Astrocyte (in vitro differentiated cells and primary cell): ENCODE measurements around the gene LAMA4. TPM values are rescaled to one million over a fixed set of nuclear protein-coding genes. Genes with fewer than 3 reads are reported as not detected.

Source experiments
- DNase-seq: peaks from one replicate; pipeline ENCODE4 v3.0.0-alpha.2; 2010; ENCODE audit warnings: low read depth
- FAIRE-seq: peaks from 2 replicates; lab custom pipeline; 2011; peaks lifted over from hg19 to GRCh38; lab: Jason Lieb, UNC
- H2AFZ ChIP-seq: 2 replicates; pipeline ENCODE4 v1.6.0; 2012; ENCODE audit warnings: low read depth, low read length, inconsistent platforms
- H3K27ac ChIP-seq: 2 replicates; pipeline ENCODE4 v1.5.1; 2011; ENCODE audit warnings: low read depth, low read length, inconsistent platforms
- H3K27me3 ChIP-seq: 2 replicates; pipeline ENCODE4 v1.6.0; 2011; ENCODE audit warnings: low read length, inconsistent platforms; ENCODE audit not compliant: insufficient read depth
- H3K36me3 ChIP-seq: 2 replicates; pipeline ENCODE4 v1.5.1; 2011; ENCODE audit warnings: low read length, inconsistent platforms; ENCODE audit not compliant: insufficient read depth
- H3K4me1 ChIP-seq: 2 replicates; pipeline ENCODE4 v1.5.1; 2011; ENCODE audit warnings: low read length, inconsistent platforms; ENCODE audit not compliant: insufficient read depth
- H3K4me2 ChIP-seq: 2 replicates; pipeline ENCODE4 v1.6.0; 2012; ENCODE audit warnings: low read length, inconsistent platforms
- H3K4me3 ChIP-seq: 2 replicates; pipeline ENCODE4 v1.5.1; 2011; ENCODE audit warnings: low read depth, mild to moderate bottlenecking, low read length, inconsistent platforms; ENCODE audit not compliant: insufficient read depth
- H3K79me2 ChIP-seq: 2 replicates; pipeline ENCODE4 v1.6.0; 2012; ENCODE audit warnings: mild to moderate bottlenecking, low read length, inconsistent platforms; ENCODE audit not compliant: insufficient read depth
- H3K9ac ChIP-seq: 2 replicates; pipeline ENCODE4 v1.6.0; 2012; ENCODE audit warnings: mild to moderate bottlenecking, low read length, inconsistent platforms
- H3K9me3 ChIP-seq: 2 replicates; pipeline ENCODE4 v1.5.1; 2012; ENCODE audit warnings: low read depth, mild to moderate bottlenecking, low read length, inconsistent platforms; ENCODE audit not compliant: insufficient read depth
- H4K20me1 ChIP-seq: 2 replicates; pipeline ENCODE4 v1.6.0; 2012; ENCODE audit warnings: low read length, inconsistent platforms; ENCODE audit not compliant: insufficient read depth
- H3K27ac Mint-ChIP-seq: one replicate; pipeline ENCODE4 v1.8.0; 2021; ENCODE audit warnings: mild to moderate bottlenecking, mixed read lengths; ENCODE audit not compliant: unreplicated experiment
- H3K27me3 Mint-ChIP-seq: one replicate; pipeline ENCODE4 v1.8.0; 2021; ENCODE audit warnings: low read depth, mixed read lengths; ENCODE audit not compliant: unreplicated experiment
- H3K36me3 Mint-ChIP-seq: one replicate; pipeline ENCODE4 v1.8.0; 2021; ENCODE audit warnings: low read depth, mixed read lengths; ENCODE audit not compliant: unreplicated experiment
- H3K4me1 Mint-ChIP-seq: one replicate; pipeline ENCODE4 v1.8.0; 2021; ENCODE audit warnings: low read depth, mixed read lengths; ENCODE audit not compliant: unreplicated experiment
- H3K4me3 Mint-ChIP-seq: one replicate; pipeline ENCODE4 v1.8.0; 2021; ENCODE audit warnings: mild to moderate bottlenecking, moderate library complexity, mixed read lengths; ENCODE audit not compliant: unreplicated experiment
- H3K9me3 Mint-ChIP-seq: one replicate; pipeline ENCODE4 v1.8.0; 2021; ENCODE audit warnings: mild to moderate bottlenecking, mixed read lengths; ENCODE audit not compliant: unreplicated experiment
- CTCF ChIP-seq: IDR thresholded peaks from 2 replicates; pipeline ENCODE4 v1.5.1; 2011; ENCODE audit warnings: low read depth, mild to moderate bottlenecking, inconsistent platforms, low read length, moderate library complexity; ENCODE audit not compliant: insufficient read depth
- EZH2 ChIP-seq: IDR thresholded peaks from 2 replicates; pipeline ENCODE4 v1.6.1; 2012; ENCODE audit warnings: mild to moderate bottlenecking, low read length, inconsistent platforms; ENCODE audit not compliant: insufficient read depth
- total RNA-seq: library from RNA; stranded (reverse); gene quantifications from 2 replicates; pipeline ENCODE4 v1.2.1, GENCODE V29; 2021

The LAMA4 gene
- total RNA-seq, 1 donor from 2014 or later: 2.0 TPM

DNA sequence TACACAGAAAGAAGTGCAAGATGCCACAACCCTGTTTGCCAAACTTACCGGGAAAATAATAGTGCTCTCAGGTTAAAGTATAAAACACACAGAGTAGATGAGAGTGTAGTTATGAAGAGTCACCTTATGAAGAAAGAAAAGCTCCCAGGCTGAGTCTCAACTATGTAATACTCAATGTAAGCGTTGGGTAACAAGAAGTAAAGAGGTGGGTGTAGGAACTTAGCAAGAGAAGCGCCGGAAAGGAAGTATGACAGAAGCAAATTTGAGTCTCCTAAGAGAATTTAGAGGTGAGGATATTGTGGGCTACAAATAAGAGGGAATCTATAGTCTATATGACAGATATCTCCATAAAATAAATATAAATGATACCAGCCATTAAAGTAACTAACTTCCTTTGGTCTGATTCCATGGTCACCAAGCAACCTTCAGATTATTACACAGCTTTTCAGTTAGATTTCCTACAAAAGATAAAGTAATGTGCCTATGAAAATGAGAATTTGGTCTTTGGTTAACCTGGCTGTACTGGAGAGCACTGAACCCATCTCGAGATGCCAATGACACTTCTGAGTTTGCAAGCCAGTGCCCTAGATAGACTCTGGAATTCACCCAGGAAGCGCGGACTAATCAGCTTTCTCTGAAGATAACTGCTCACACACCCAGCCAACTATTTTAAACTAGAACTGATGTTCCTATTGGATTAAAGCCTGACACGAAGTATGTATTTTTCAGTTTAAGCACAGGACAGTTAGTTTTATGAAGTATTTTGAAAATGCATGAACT is 168.9 kb downstream of the LAMA4 start:
- Histone ChIP-seq H3K4me3 (no peak overlapping the region), H3K79me2 (no peaks in the 10 kb centered on the region), H3K9ac (no peak overlapping the region), H3K27me3 (no peaks in the 10 kb centered on the region), H3K36me3 (peaks cover 3% of the 10 kb centered on the region), H2AFZ (no peak overlapping the region), H3K27ac (no peak overlapping the region), H3K9me3 (no peaks in the 10 kb centered on the region), H3K4me1 (peaks cover 3% of the 10 kb centered on the region), H3K4me2 (no peak overlapping the region), H4K20me1 (no peaks in the 10 kb centered on the region)
- no peak overlapping the region for H3K27ac Mint-ChIP-seq
- peaks cover 5% of the 10 kb centered on the region for H3K36me3 Mint-ChIP-seq
- no peaks in the 10 kb centered on the region for H3K27me3 Mint-ChIP-seq
- DNase-seq: no peak
- H3K4me1 Mint-ChIP-seq: peaks cover 3% of the 10 kb centered on the region
- no peaks in the 10 kb centered on the region for H3K9me3 Mint-ChIP-seq
- no peak for TF ChIP-seq CTCF
- TF ChIP-seq EZH2: no peak
- H3K4me3 Mint-ChIP-seq: no peak overlapping the region
- FAIRE-seq: no peak

DNA sequence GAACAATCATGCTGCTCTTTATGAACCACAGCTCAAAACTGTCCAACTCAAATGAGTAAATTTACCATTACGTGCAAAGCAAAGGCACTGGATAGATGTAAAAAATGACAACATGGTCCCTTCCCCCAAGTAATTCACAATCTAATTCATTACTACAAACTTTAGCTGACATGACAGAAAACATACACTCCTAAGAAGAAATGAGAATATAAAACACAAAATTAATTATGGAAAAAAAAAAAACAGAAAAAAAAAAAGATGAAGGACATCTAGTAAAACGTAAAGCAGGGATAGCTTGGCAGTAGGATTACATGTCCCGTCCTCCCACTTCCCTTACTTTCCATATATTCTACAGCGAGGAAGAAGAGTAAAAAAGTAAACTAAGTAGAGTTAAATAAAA is 172.8 kb downstream of the LAMA4 start:
- TF ChIP-seq EZH2 (no peak), CTCF (no peak)
- DNase-seq (no peak), FAIRE-seq (no peak)
- H3K4me3 Mint-ChIP-seq: no peak overlapping the region
- no peak overlapping the region for H3K27ac Mint-ChIP-seq
- H3K36me3 Mint-ChIP-seq: peaks cover 5% of the 10 kb centered on the region
- no peak overlapping the region for H3K4me3 ChIP-seq
- H3K27me3 Mint-ChIP-seq: no peaks in the 10 kb centered on the region
- no peaks in the 10 kb centered on the region for H3K79me2 ChIP-seq
- H3K27me3 ChIP-seq: no peaks in the 10 kb centered on the region
- H3K4me2 ChIP-seq: no peak overlapping the region
- no peaks in the 10 kb centered on the region for H4K20me1 ChIP-seq
- H2AFZ ChIP-seq: no peak overlapping the region
- H3K9me3 Mint-ChIP-seq: no peaks in the 10 kb centered on the region
- no peak overlapping the region for H3K27ac ChIP-seq
- H3K9me3 ChIP-seq: no peaks in the 10 kb centered on the region
- peaks cover 3% of the 10 kb centered on the region for H3K4me1 ChIP-seq
- peaks cover 3% of the 10 kb centered on the region for H3K4me1 Mint-ChIP-seq
- H3K36me3 ChIP-seq: peaks cover 5% of the 10 kb centered on the region
- no peak overlapping the region for H3K9ac ChIP-seq

GRCh38 chr6:112066606-112067005 is 187.8 kb downstream of the LAMA4 start:
- Histone ChIP-seq H3K79me2 (no peaks in the 10 kb centered on the region), H3K4me1 (no peaks in the 10 kb centered on the region), H3K4me3 (no peak overlapping the region), H3K36me3 (no peaks in the 10 kb centered on the region), H3K9me3 (no peaks in the 10 kb centered on the region), H3K9ac (no peak overlapping the region), H2AFZ (no peak overlapping the region), H4K20me1 (no peaks in the 10 kb centered on the region), H3K27me3 (no peaks in the 10 kb centered on the region), H3K27ac (no peak overlapping the region), H3K4me2 (no peak overlapping the region)
- Mint-ChIP-seq H3K4me3 (no peak overlapping the region), H3K4me1 (peaks cover 5% of the 10 kb centered on the region), H3K36me3 (peaks cover 1% of the 10 kb centered on the region), H3K27me3 (no peaks in the 10 kb centered on the region), H3K9me3 (no peaks in the 10 kb centered on the region), H3K27ac (no peak overlapping the region)
- DNase-seq (no peak), FAIRE-seq (no peak)
- no peak for TF ChIP-seq EZH2
- TF ChIP-seq CTCF: no peak
